HepG2 (cell line): ENCODE data around the gene TUBGCP5. TPM values are rescaled to one million over a fixed set of nuclear protein-coding genes. Genes with fewer than 3 reads are reported as not detected.

Experiments
- ATF7-NPFF ChIP-seq: sonication (generic); formaldehyde crosslinking; IDR thresholded peaks from 2 replicates; pipeline ENCODE4 v1.8.1; 2023; ENCODE audit warnings: mild to moderate bottlenecking, low read depth, missing genetic modification reagents, moderate library complexity
- DNMT3B ChIP-seq: conservative IDR thresholded peaks from 2 replicates; pipeline ENCODE4 v1.6.1; 2016; ENCODE audit warnings: missing biosample characterization, control low read depth
- ERF ChIP-seq: IDR thresholded peaks from 2 replicates; pipeline ENCODE4 v1.6.1; 2018; ENCODE audit warnings: missing biosample characterization, missing genetic modification reagents
- FOXA1 ChIP-seq, 2 experiments: fragments of 450-650 bp in 1 of 2; sonication (generic) in 1 of 2; formaldehyde crosslinking in 1 of 2; IDR thresholded peaks; 2 replicates each; pipeline versions ENCODE4 v1.4.0 to v1.6.1; 2016 to 2020; ENCODE audit warnings: missing genetic modification reagents in 1 of 2
- HMGA1 ChIP-seq: sonication (generic); formaldehyde crosslinking; conservative IDR thresholded peaks from 2 replicates; pipeline ENCODE4 v1.4.0; 2020; ENCODE audit warnings: missing genetic modification reagents
- MTA1 ChIP-seq: sonication (generic); formaldehyde crosslinking; IDR thresholded peaks from 2 replicates; pipeline ENCODE4 v1.4.0; 2020; ENCODE audit warnings: missing genetic modification reagents, mild to moderate bottlenecking, borderline replicate concordance
- MXD4 ChIP-seq: IDR thresholded peaks from 2 replicates; pipeline ENCODE4 v1.6.1; 2016; ENCODE audit warnings: mild to moderate bottlenecking, missing biosample characterization, missing genetic modification reagents
- NFKBIZ ChIP-seq: IDR thresholded peaks from 2 replicates; pipeline ENCODE4 v1.6.1; 2018; ENCODE audit warnings: missing genetic modification reagents, missing compliant biosample characterization
- PHF20 ChIP-seq: sonication (generic); formaldehyde crosslinking; IDR thresholded peaks from 2 replicates; pipeline ENCODE4 v1.5.0; 2020; ENCODE audit warnings: mild to moderate bottlenecking, missing genetic modification reagents
- POLR2AphosphoS2 ChIP-seq: IDR thresholded peaks from 2 replicates; pipeline ENCODE4 v1.6.1; 2011; ENCODE audit warnings: low read depth, low read length, improper control_type of control experiment
- PRMT3 ChIP-seq: sonication (generic); formaldehyde crosslinking; IDR thresholded peaks from 2 replicates; pipeline ENCODE4 v1.8.1; 2022; ENCODE audit warnings: low read depth, mild to moderate bottlenecking, moderate library complexity, missing genetic modification reagents, borderline replicate concordance
- SUZ12 ChIP-seq: fragments of 150-350 bp; IDR thresholded peaks from 2 replicates; pipeline ENCODE4 v1.6.1; 2014; ENCODE audit warnings: low read depth, low read length
- TAF1 ChIP-seq: sonication (generic); formaldehyde crosslinking; IDR thresholded peaks from 2 replicates; pipeline ENCODE4 v1.4.0; 2020; ENCODE audit warnings: missing genetic modification reagents
- ZMYM4 ChIP-seq: sonication (generic); formaldehyde crosslinking; IDR thresholded peaks from 2 replicates; pipeline ENCODE4 v1.8.1; 2023; ENCODE audit warnings: mild to moderate bottlenecking, missing genetic modification reagents
- ZNF282 ChIP-seq: fragments of 450-650 bp; IDR thresholded peaks from 2 replicates; pipeline ENCODE4 v1.6.1; 2018; ENCODE audit not compliant: partially characterized antibody
- ZNF558 ChIP-seq: sonication (generic); formaldehyde crosslinking; IDR thresholded peaks from 2 replicates; pipeline ENCODE4 v1.9.0; 2022; ENCODE audit warnings: mild to moderate bottlenecking, missing genetic modification reagents, borderline replicate concordance
- ZNF572 ChIP-seq: sonication (generic); formaldehyde crosslinking; IDR thresholded peaks from 2 replicates; pipeline ENCODE4 v1.5.1; 2020; ENCODE audit warnings: mild to moderate bottlenecking, missing genetic modification reagents
- ZNF607 ChIP-seq: sonication (generic); formaldehyde crosslinking; IDR thresholded peaks from 2 replicates; pipeline ENCODE4 v1.5.1; 2020; ENCODE audit warnings: missing genetic modification reagents, mild to moderate bottlenecking, borderline replicate concordance
- ZNF644 ChIP-seq: IDR thresholded peaks from 2 replicates; pipeline ENCODE4 v1.6.1; 2016; ENCODE audit warnings: low read depth
- polyA plus RNA-seq, 8 experiments: library from polyadenylated mRNA; depleted of rRNA in 3 of 8; stranded (reverse) in 7 of 8; unstranded in 1 of 8; fragments of >200 nt; fragmentation: Illumina TruSeq in 4 of 8; extraction: Trizol in 4 of 8; gene quantifications; 2 replicates each; pipeline versions ENCODE4 v1.2.1 to v1.2.3, GENCODE V29; 2011 to 2016; ENCODE audit warnings: low read depth in 4 of 8, missing spikeins in 1 of 8, mixed read lengths in 1 of 8; ENCODE audit not compliant: insufficient read depth in 1 of 8
- total RNA-seq, 5 experiments: library from RNA; depleted of rRNA; stranded (reverse); fragments of >200 nt; fragmentation: Illumina TruSeq; extraction: Trizol; gene quantifications; 2 replicates each; pipeline ENCODE4 v1.2.3, GENCODE V29; 2016; ENCODE audit warnings: low read depth in 1 of 5
- TF ChIP-seq, protein P1 (sequence below): sonication (generic); formaldehyde crosslinking; IDR thresholded peaks from 2 replicates; pipeline ENCODE4 v1.9.0; 2021; ENCODE audit warnings: missing genetic modification reagents, mild to moderate bottlenecking, borderline replicate concordance
- TF ChIP-seq, protein P2 (sequence below): sonication (generic); formaldehyde crosslinking; IDR thresholded peaks from 2 replicates; pipeline ENCODE4 v1.5.0; 2020; ENCODE audit warnings: missing genetic modification reagents, mild to moderate bottlenecking, borderline replicate concordance
- TF ChIP-seq, protein P3 (sequence below): sonication (generic); formaldehyde crosslinking; IDR thresholded peaks from 2 replicates; pipeline ENCODE4 v1.5.0; 2020; ENCODE audit warnings: mild to moderate bottlenecking, missing genetic modification reagents
- TF ChIP-seq, protein P4 (sequence below): sonication (generic); formaldehyde crosslinking; IDR thresholded peaks from 2 replicates; pipeline ENCODE4 v1.4.0; 2020; ENCODE audit warnings: mild to moderate bottlenecking, missing genetic modification reagents
- TF ChIP-seq, protein P5 (sequence below): sonication (generic); formaldehyde crosslinking; IDR thresholded peaks from 2 replicates; pipeline ENCODE4 v1.5.0; 2020; ENCODE audit warnings: missing genetic modification reagents

The TUBGCP5 gene
- total and polyA plus RNA-seq, 2 of the 13 experiments (the other 11 are each of a cell fraction or from before 2014, with no cell fraction given), result 7.2 to 25.0 TPM

DNA sequence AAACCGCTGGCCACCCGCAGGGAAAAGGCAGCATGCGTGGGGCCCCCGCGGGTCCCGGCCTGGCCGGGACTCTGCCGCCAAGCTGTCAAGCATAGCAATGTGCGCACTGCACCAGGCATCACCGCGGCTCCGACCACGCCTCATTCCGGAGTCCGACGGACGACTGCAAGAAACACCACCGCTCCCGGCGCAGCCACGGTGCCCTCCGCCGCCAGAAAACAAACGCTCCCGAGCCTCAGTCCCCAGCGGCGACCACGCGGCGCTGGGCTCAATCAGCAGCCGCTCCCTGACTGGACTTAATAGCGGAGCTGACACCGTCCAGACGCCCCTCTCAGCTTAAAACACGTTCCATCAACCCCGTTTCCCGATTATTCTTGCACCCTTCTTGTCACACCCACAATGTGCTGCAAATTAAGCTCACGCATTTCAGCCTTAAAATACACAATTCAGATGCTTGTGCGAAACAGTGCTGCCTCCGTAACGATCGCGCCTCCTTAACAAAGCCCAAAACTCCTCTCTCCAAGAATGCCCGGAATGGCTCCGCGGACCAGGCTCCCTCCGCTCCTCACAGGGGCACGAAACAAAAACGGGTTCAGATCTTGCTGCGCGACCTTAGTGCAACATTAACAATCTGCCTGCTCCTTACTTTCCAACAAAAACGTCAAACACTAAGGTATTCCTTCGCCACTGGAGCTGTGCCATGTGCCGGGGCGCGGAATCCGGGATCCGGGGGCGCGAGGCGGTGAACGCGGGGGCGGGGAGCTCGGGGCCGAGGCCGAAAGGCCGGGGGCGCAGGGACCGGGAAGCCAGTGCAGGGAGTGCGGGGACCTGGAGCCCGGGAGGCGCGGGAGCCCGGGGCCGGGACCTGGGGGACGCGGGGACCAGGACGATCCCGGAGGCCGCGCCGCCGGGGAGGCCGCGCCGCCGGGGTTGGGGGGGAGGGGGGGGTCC lies 59.9 kb downstream of the TUBGCP5 start (continued):
- no peak for TF ChIP-seq ERF (CRISPR knock-in tag)
- TF ChIP-seq, protein P1, sequence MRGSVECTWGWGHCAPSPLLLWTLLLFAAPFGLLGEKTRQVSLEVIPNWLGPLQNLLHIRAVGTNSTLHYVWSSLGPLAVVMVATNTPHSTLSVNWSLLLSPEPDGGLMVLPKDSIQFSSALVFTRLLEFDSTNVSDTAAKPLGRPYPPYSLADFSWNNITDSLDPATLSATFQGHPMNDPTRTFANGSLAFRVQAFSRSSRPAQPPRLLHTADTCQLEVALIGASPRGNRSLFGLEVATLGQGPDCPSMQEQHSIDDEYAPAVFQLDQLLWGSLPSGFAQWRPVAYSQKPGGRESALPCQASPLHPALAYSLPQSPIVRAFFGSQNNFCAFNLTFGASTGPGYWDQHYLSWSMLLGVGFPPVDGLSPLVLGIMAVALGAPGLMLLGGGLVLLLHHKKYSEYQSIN (CRISPR knock-in tag), result no peak
- TF ChIP-seq MTA1 (CRISPR knock-in tag), result no peak
- TF ChIP-seq, protein P2, sequence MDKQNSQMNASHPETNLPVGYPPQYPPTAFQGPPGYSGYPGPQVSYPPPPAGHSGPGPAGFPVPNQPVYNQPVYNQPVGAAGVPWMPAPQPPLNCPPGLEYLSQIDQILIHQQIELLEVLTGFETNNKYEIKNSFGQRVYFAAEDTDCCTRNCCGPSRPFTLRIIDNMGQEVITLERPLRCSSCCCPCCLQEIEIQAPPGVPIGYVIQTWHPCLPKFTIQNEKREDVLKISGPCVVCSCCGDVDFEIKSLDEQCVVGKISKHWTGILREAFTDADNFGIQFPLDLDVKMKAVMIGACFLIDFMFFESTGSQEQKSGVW (CRISPR knock-in tag), result no peak
- TF ChIP-seq ZMYM4, result no peak
- TF ChIP-seq, protein P3, sequence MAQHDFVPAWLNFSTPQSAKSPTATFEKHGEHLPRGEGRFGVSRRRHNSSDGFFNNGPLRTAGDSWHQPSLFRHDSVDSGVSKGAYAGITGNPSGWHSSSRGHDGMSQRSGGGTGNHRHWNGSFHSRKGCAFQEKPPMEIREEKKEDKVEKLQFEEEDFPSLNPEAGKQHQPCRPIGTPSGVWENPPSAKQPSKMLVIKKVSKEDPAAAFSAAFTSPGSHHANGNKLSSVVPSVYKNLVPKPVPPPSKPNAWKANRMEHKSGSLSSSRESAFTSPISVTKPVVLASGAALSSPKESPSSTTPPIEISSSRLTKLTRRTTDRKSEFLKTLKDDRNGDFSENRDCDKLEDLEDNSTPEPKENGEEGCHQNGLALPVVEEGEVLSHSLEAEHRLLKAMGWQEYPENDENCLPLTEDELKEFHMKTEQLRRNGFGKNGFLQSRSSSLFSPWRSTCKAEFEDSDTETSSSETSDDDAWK (CRISPR knock-in tag), result no peak
- no peak for TF ChIP-seq HMGA1 (CRISPR knock-in tag)
- TF ChIP-seq, protein P4, sequence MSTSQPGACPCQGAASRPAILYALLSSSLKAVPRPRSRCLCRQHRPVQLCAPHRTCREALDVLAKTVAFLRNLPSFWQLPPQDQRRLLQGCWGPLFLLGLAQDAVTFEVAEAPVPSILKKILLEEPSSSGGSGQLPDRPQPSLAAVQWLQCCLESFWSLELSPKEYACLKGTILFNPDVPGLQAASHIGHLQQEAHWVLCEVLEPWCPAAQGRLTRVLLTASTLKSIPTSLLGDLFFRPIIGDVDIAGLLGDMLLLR, result no peak
- no peak for TF ChIP-seq ZNF644 (CRISPR knock-in tag)
- peak; percentile 35 for TF ChIP-seq TAF1 (CRISPR knock-in tag)
- TF ChIP-seq PRMT3 (CRISPR knock-in tag), result no peak
- no peak for TF ChIP-seq POLR2AphosphoS2
- TF ChIP-seq PHF20 (CRISPR knock-in tag), result no peak
- no peak for TF ChIP-seq DNMT3B (CRISPR knock-in tag)
- no peak for TF ChIP-seq SUZ12
- TF ChIP-seq, protein P5, sequence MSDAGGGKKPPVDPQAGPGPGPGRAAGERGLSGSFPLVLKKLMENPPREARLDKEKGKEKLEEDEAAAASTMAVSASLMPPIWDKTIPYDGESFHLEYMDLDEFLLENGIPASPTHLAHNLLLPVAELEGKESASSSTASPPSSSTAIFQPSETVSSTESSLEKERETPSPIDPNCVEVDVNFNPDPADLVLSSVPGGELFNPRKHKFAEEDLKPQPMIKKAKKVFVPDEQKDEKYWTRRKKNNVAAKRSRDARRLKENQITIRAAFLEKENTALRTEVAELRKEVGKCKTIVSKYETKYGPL (CRISPR knock-in tag), result no peak
- no peak for TF ChIP-seq ZNF572
- TF ChIP-seq ZNF282, result no peak
- peak; percentile 83 for TF ChIP-seq MXD4 (CRISPR knock-in tag)
- 0 out of 2 replicates have a peak, but pooled peaks have one; percentile 3 for TF ChIP-seq ATF7-NPFF (CRISPR knock-in tag)
- no peak for TF ChIP-seq FOXA1 (IDR thresholded peaks at IDR 0.05)
- no peak for TF ChIP-seq FOXA1 (CRISPR knock-in tag; IDR thresholded peaks at IDR 0.05)
- TF ChIP-seq NFKBIZ, result no peak
- no peak for TF ChIP-seq ZNF607 (CRISPR knock-in tag)
- TF ChIP-seq ZNF558 (CRISPR knock-in tag), result no peak
